Parathyroid adenoma (tissue), 2 donors: Measurements from ENCODE around the gene LRTM1.

Experiments used
- H2AFZ ChIP-seq: fragments of 300-600 bp; sonication (generic); one replicate; pipeline ENCODE4 v1.7.0; 2017; ENCODE audit warnings: antibody characterized with exemption, mild to moderate bottlenecking
- H3K27ac ChIP-seq: fragments of 300-600 bp; sonication (generic); one replicate; pipeline ENCODE4 v1.7.0; 2017
- H3K27me3 ChIP-seq: fragments of 300-600 bp; sonication (generic); one replicate; pipeline ENCODE4 v1.7.0; 2017; ENCODE audit warnings: low read length; ENCODE audit not compliant: control insufficient read depth, insufficient read depth
- H3K36me3 ChIP-seq: fragments of 300-600 bp; sonication (generic); one replicate; pipeline ENCODE4 v1.7.0; 2017; ENCODE audit warnings: low read length; ENCODE audit not compliant: control insufficient read depth, insufficient read depth
- H3K4me1 ChIP-seq: fragments of 300-600 bp; sonication (generic); one replicate; pipeline ENCODE4 v1.7.0; 2017; ENCODE audit warnings: control low read depth
- H3K4me2 ChIP-seq: fragments of 300-600 bp; sonication (generic); one replicate; pipeline ENCODE4 v1.7.0; 2017; ENCODE audit warnings: low read length
- H3K4me3 ChIP-seq: fragments of 300-600 bp; sonication (generic); one replicate; pipeline ENCODE4 v1.7.0; 2017; ENCODE audit warnings: low read depth, low read length
- H3K79me2 ChIP-seq: fragments of 300-600 bp; sonication (generic); one replicate; pipeline ENCODE4 v1.7.0; 2017; ENCODE audit warnings: control low read depth
- H3K9ac ChIP-seq: fragments of 300-600 bp; sonication (generic); one replicate; pipeline ENCODE4 v1.7.0; 2017; ENCODE audit warnings: mild to moderate bottlenecking
- H3K9me3 ChIP-seq: fragments of 300-600 bp; sonication (generic); one replicate; pipeline ENCODE4 v1.7.0; 2017; ENCODE audit warnings: low read length; ENCODE audit not compliant: control insufficient read depth
- TF ChIP-seq, protein P1 (sequence below): fragments of 300-600 bp; sonication (generic); IDR thresholded peaks from one replicate; pipeline ENCODE4 v1.7.0; 2017; ENCODE audit warnings: antibody characterized with exemption, mild to moderate bottlenecking
- donor health status: primary hyperparathyroidism.

Gene LRTM1

GRCh38 chr3:54915181-54915580, 12.7 kb downstream of the LRTM1 start:
- no peaks in the 10 kb centered on the region for H3K79me2 ChIP-seq
- H3K4me2 ChIP-seq = no peak overlapping the region
- H3K27me3 ChIP-seq = no peaks in the 10 kb centered on the region
- TF ChIP-seq, protein P1, sequence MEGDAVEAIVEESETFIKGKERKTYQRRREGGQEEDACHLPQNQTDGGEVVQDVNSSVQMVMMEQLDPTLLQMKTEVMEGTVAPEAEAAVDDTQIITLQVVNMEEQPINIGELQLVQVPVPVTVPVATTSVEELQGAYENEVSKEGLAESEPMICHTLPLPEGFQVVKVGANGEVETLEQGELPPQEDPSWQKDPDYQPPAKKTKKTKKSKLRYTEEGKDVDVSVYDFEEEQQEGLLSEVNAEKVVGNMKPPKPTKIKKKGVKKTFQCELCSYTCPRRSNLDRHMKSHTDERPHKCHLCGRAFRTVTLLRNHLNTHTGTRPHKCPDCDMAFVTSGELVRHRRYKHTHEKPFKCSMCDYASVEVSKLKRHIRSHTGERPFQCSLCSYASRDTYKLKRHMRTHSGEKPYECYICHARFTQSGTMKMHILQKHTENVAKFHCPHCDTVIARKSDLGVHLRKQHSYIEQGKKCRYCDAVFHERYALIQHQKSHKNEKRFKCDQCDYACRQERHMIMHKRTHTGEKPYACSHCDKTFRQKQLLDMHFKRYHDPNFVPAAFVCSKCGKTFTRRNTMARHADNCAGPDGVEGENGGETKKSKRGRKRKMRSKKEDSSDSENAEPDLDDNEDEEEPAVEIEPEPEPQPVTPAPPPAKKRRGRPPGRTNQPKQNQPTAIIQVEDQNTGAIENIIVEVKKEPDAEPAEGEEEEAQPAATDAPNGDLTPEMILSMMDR = no peak
- H3K9ac ChIP-seq = no peak overlapping the region
- no peaks in the 10 kb centered on the region for H3K36me3 ChIP-seq
- H3K27ac ChIP-seq = no peak overlapping the region
- no peaks in the 10 kb centered on the region for H3K9me3 ChIP-seq
- peaks cover 6% of the 10 kb centered on the region for H3K4me1 ChIP-seq
- no peak overlapping the region for H3K4me3 ChIP-seq
- no peak overlapping the region for H2AFZ ChIP-seq

DNA sequence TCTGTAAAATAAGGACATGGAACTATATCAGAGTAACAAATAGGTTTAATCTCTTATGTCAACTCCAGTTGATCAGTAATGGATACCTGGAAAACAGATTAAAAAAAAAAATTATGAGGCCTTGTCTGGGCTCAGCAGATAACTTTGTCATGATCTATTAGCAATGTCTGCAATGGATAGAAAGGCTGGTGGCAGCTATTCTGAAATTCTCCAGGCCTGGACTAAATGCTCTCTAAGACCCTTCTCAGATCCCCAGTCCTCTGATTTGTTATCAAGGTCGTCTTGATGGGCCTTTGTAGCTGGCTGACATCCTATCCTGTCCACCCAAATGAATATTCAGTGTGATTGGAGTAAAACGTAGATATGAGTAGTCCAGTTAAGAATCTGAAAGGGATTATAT, 13.7 kb downstream of the LRTM1 start:
- no peak overlapping the region for H3K9ac ChIP-seq
- H3K4me1 ChIP-seq = peaks cover 6% of the 10 kb centered on the region
- H3K79me2 ChIP-seq = no peaks in the 10 kb centered on the region
- no peak overlapping the region for H3K4me2 ChIP-seq
- no peaks in the 10 kb centered on the region for H3K36me3 ChIP-seq
- H3K27ac ChIP-seq = no peak overlapping the region
- H2AFZ ChIP-seq = no peak overlapping the region
- H3K9me3 ChIP-seq = no peaks in the 10 kb centered on the region
- H3K27me3 ChIP-seq = no peaks in the 10 kb centered on the region
- H3K4me3 ChIP-seq = no peak overlapping the region
- TF ChIP-seq, protein P1 = no peak

DNA sequence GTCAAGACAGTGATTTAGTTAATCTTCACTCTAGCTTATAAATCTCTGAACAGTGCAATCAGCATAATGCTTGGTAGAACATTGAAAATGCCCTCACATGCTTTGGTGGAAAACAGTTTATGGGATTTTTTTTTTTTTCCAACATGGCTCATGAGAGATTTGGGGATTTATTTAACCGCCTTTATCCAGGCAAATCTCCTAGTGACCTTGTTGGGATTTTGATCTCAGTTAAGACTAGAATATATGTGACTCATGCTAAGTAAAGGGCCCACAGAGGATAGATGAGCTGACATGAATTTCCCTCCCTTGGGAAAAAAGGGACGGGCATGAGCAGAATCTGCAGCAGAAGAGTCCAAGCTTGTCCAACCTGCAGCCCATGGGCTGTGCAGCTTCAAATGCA, 18.7 kb downstream of the LRTM1 start:
- H3K79me2 ChIP-seq = no peaks in the 10 kb centered on the region
- H3K9me3 ChIP-seq = no peaks in the 10 kb centered on the region
- H3K4me2 ChIP-seq = no peak overlapping the region
- no peak overlapping the region for H3K4me3 ChIP-seq
- TF ChIP-seq, protein P1 = no peak
- H3K27me3 ChIP-seq = no peaks in the 10 kb centered on the region
- H3K9ac ChIP-seq = no peak overlapping the region
- H3K36me3 ChIP-seq = no peaks in the 10 kb centered on the region
- no peak overlapping the region for H2AFZ ChIP-seq
- H3K27ac ChIP-seq = no peak overlapping the region
- peaks cover 6% of the 10 kb centered on the region for H3K4me1 ChIP-seq

DNA sequence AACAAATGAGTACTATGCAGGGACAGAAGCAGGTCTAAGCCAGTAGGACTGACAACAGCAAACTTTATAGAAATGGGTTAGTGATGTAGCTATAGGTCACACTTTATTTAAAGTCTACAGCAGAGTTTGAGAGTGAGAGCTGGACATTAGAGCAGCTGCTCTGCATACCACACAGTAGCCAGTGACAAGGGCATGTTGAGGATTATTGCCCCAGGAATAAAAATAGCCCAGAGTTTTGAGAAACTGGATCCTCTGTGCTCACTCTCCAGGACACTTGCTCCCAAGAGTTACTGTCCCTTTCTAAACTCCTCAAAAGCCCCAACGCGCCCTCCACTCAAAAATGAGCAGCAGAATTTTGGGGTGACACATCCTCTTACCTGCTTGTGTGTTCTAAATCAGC, 21.1 kb downstream of the LRTM1 start:
- Histone ChIP-seq H3K9ac (no peak overlapping the region), H3K79me2 (no peaks in the 10 kb centered on the region), H2AFZ (no peak overlapping the region), H3K4me2 (no peak overlapping the region), H3K36me3 (no peaks in the 10 kb centered on the region), H3K27ac (no peak overlapping the region), H3K4me1 (no peaks in the 10 kb centered on the region), H3K27me3 (no peaks in the 10 kb centered on the region), H3K9me3 (no peaks in the 10 kb centered on the region), H3K4me3 (no peak overlapping the region)
- TF ChIP-seq, protein P1 = no peak

- Histone ChIP-seq H3K27me3 (no peaks in the 10 kb centered on the region), H3K4me3 (no peak overlapping the region), H3K9me3 (no peaks in the 10 kb centered on the region), H3K27ac (no peak overlapping the region), H3K79me2 (no peaks in the 10 kb centered on the region), H3K4me2 (no peak overlapping the region), H3K36me3 (no peaks in the 10 kb centered on the region), H2AFZ (no peak overlapping the region), H3K9ac (no peak overlapping the region), H3K4me1 (no peaks in the 10 kb centered on the region)
- TF ChIP-seq, protein P1 = no peak
These were observed 21.9 kb downstream of the LRTM1 start for GRCh38 chr3:54905920-54906319.
